B cell (primary cell): ENCODE data around the gene CD74. TPM values are rescaled to one million over a fixed set of nuclear protein-coding genes. Genes with fewer than 3 reads are reported as not detected.

ENCODE experiments used
- ATAC-seq: fragments of 200-7000 bp; cut with Tn5 transposase; one replicate; pipeline ENCODE4 v1.10.0; 2021; ENCODE audit warnings: low read depth, mild to moderate bottlenecking, moderate number of reproducible peaks, moderate library complexity
- CTCF ChIA-PET: fragments of 350-600 bp; sonication (Branson Sonifier 250); formaldehyde crosslinking; loops from one replicate; lab custom pipeline; 2021; ENCODE audit warnings: antibody characterized with exemption, inconsistent platforms; lab: Charles Lee
- POLR2A ChIA-PET: fragments of 350-600 bp; sonication (Branson Sonifier 250); formaldehyde crosslinking; loops from one replicate; lab custom pipeline; 2021; ENCODE audit warnings: antibody characterized with exemption; lab: Charles Lee
- DNase-seq: peaks from one replicate; pipeline ENCODE4 v3.0.0; 2013
- H2AFZ ChIP-seq: 2 replicates; pipeline ENCODE4 v1.6.1; 2012; ENCODE audit warnings: mild to moderate bottlenecking, low read depth, low read length; ENCODE audit not compliant: insufficient read depth, poor library complexity, severe bottlenecking
- H3K27ac ChIP-seq, 2 donors: 1 replicate in 1 of 2; 2 replicates in 1 of 2; pipeline ENCODE4 v1.5.1; 2012 to 2013; ENCODE audit warnings: low read length in 2 of 2, mild to moderate bottlenecking in 2 of 2, moderate library complexity in 1 of 2
- H3K27me3 ChIP-seq, 4 experiments: fragments of 200-600 bp in 1 of 4; sonication (generic) in 1 of 4; replicated peaks in 1 of 4; 1 replicate in 2 of 4; 2 replicates in 2 of 4; pipeline versions ENCODE4 v1.6.1 to v1.7.0; 2013 to 2016; ENCODE audit warnings: low read length in 3 of 4, mild to moderate bottlenecking in 2 of 4, mixed read lengths in 1 of 4, moderate library complexity in 1 of 4; ENCODE audit not compliant: insufficient read depth in 4 of 4, control insufficient read depth in 3 of 4; ENCODE audit errors: control extremely low read depth in 1 of 4
- H3K36me3 ChIP-seq, 2 experiments: replicated peaks in 1 of 2; 1 replicate in 1 of 2; 2 replicates in 1 of 2; pipeline versions ENCODE4 v1.6.1 to v1.7.1; 2013; ENCODE audit warnings: low read length in 1 of 2; ENCODE audit not compliant: insufficient read depth in 2 of 2, control insufficient read depth in 1 of 2; ENCODE audit errors: control extremely low read depth in 1 of 2, extremely low read depth in 1 of 2
- H3K4me1 ChIP-seq, 2 donors: fragments of 200-600 bp in 1 of 2; sonication (generic) in 1 of 2; 1 replicate in 1 of 2; 2 replicates in 1 of 2; pipeline versions ENCODE4 v1.5.1 to v1.6.1; 2013 to 2017; ENCODE audit warnings: low read length in 2 of 2; ENCODE audit not compliant: control insufficient read depth in 2 of 2, insufficient read depth in 2 of 2
- H3K4me2 ChIP-seq: replicated peaks from 2 replicates; pipeline ENCODE3; 2012; ENCODE audit warnings: mild to moderate bottlenecking, low read depth, low read length; ENCODE audit not compliant: poor library complexity, severe bottlenecking
- H3K4me3 ChIP-seq, 5 experiments: fragments of 200-600 bp in 1 of 5; sonication (generic) in 1 of 5; 1 replicate in 3 of 5; 2 replicates in 2 of 5; pipeline versions ENCODE4 v1.5.1 to v1.7.0; 2011 to 2016; ENCODE audit warnings: low read length in 4 of 5, mild to moderate bottlenecking in 4 of 5, low read depth in 2 of 5, control low read depth in 1 of 5, moderate library complexity in 1 of 5; ENCODE audit not compliant: insufficient read depth in 1 of 5; ENCODE audit errors: control extremely low read depth in 1 of 5, extremely low read depth in 1 of 5
- H3K79me2 ChIP-seq: fragments of 200-600 bp; sonication (generic); one replicate; pipeline ENCODE4 v1.6.0; 2016; ENCODE audit warnings: low read length; ENCODE audit not compliant: control insufficient read depth, insufficient read depth
- H3K9ac ChIP-seq: fragments of 200-600 bp; sonication (generic); 2 replicates; pipeline ENCODE4 v1.6.1; 2017; ENCODE audit warnings: mild to moderate bottlenecking, low read length, moderate library complexity
- H3K9me3 ChIP-seq, 3 donors: one replicate each; pipeline versions ENCODE4 v1.6.1 to v1.7.1; 2013; ENCODE audit warnings: low read length in 2 of 3; ENCODE audit not compliant: control insufficient read depth in 2 of 3, insufficient read depth in 1 of 3; ENCODE audit errors: control extremely low read depth in 1 of 3
- H4K20me1 ChIP-seq: 2 replicates; pipeline ENCODE4 v1.6.0; 2012; ENCODE audit warnings: mild to moderate bottlenecking, low read length; ENCODE audit not compliant: insufficient read depth, control insufficient read depth, poor library complexity, severe bottlenecking
- H3K27ac Mint-ChIP-seq: one replicate; pipeline ENCODE4 v1.8.0; 2021; ENCODE audit warnings: mixed read lengths
- H3K27me3 Mint-ChIP-seq: one replicate; pipeline ENCODE4 v1.8.0; 2021; ENCODE audit warnings: mixed read lengths
- H3K4me1 Mint-ChIP-seq: one replicate; pipeline ENCODE4 v1.8.0; 2021; ENCODE audit warnings: mixed read lengths
- H3K4me3 Mint-ChIP-seq: one replicate; pipeline ENCODE4 v1.8.0; 2021; ENCODE audit warnings: mixed read lengths
- H3K9me3 Mint-ChIP-seq: one replicate; pipeline ENCODE4 v1.8.0; 2022; ENCODE audit warnings: mixed read lengths; ENCODE audit not compliant: insufficient read depth
- CTCF ChIP-seq: fragments of 200-600 bp; IDR thresholded peaks from one replicate; pipeline ENCODE4 v1.8.0; 2022; ENCODE audit warnings: antibody characterized with exemption, mild to moderate bottlenecking
- EZH2 ChIP-seq: IDR thresholded peaks from 2 replicates; pipeline ENCODE4 v1.6.1; 2012; ENCODE audit warnings: borderline replicate concordance, low read depth, mild to moderate bottlenecking, moderate library complexity, low read length; ENCODE audit not compliant: insufficient read depth, poor library complexity, severe bottlenecking
- WGBS: methylation state at CpG from one replicate; pipeline ENCODE4 v1.1.5; 2013; ENCODE audit warnings: missing lambda C conversion rate; ENCODE audit not compliant: insufficient coverage; 5-methylcytosine and 5-hydroxymethylcytosine counted together
- intact Hi-C: fragments of 100-400 bp; cut with micrococcal nuclease; formaldehyde crosslinking; loops from one replicate; pipeline ENCODE4 v1.10.0; 2022
- polyA plus RNA-seq: library from polyadenylated mRNA; depleted of rRNA; stranded (reverse); fragments of >200 nt; gene quantifications from 2 replicates; pipeline ENCODE4 v1.2.3, GENCODE V29; 2012
- total RNA-seq, 2 donors: library from RNA; stranded (reverse); fragments of 120-200 nt in 1 of 2; gene quantifications; 1 replicate in 1 of 2; 2 replicates in 1 of 2; pipeline versions ENCODE4 v1.2.3 to v1.2.4, GENCODE V29; 2013 to 2022

CD74 gene
- total and polyA plus RNA-seq, 2 donors (not counting 1 experiment from before 2014, with no cell fraction given): 5,670 to 14,307 TPM

- Histone ChIP-seq H3K36me3 (peaks cover 2 to 81% of the 10 kb centered on the region in 2 experiments), H3K4me3 (no peak overlapping the region), H3K4me2 (peak overlapping the region; percentile 7), H3K79me2 (no peaks in the 10 kb centered on the region), H3K27me3 (no peaks in the 10 kb centered on the region), H3K4me1 (peaks cover 3 to 33% of the 10 kb centered on the region in 2 donors), H3K9me3 (no peaks in the 10 kb centered on the region), H2AFZ (no peak overlapping the region), H4K20me1 (peaks cover 87% of the 10 kb centered on the region), H3K27ac (peak overlapping the region; percentile 54 to 63), H3K9ac (no peak overlapping the region)
- TF ChIP-seq CTCF (peak; percentile 83), EZH2 (no peak)
- DNase-seq: peak; percentile 94
- peaks cover 49% of the 10 kb centered on the region for H3K4me1 Mint-ChIP-seq
- H3K9me3 Mint-ChIP-seq: no peaks in the 10 kb centered on the region
- CTCF ChIA-PET: interaction anchor here (0.6 to 15.8 kb wide), 23 partner anchors 7 to 669 kb away, joined by 3 to 396 read pairs (median 4); partner anchors contain the start of genes CD74, PPARGC1B and RPS14
- H3K27ac Mint-ChIP-seq: peak overlapping the region; percentile 88
- intact Hi-C loops: loop anchor here (1.0 kb wide), 2 partner anchors 11 to 37 kb away; no protein-coding TSS in a partner anchor
- WGBS: 59% methylated on average over 11 of the region's 12 CpGs
- peak overlapping the region; percentile 27 for H3K4me3 Mint-ChIP-seq
- H3K27me3 Mint-ChIP-seq: no peaks in the 10 kb centered on the region
- POLR2A ChIA-PET: interaction anchor here (1.3 to 15.5 kb wide), 7 partner anchors 8 to 51 kb away, joined by 3 to 286 read pairs (median 13); partner anchors contain the start of genes CD74 and RPS14
- peak; percentile 67 for ATAC-seq
Observed at GRCh38 chr5:150398722-150399523, 13.8 kb downstream of the CD74 start.
